ENCODE data around the gene ROCK2. TPM values are rescaled to one million over a fixed set of nuclear protein-coding genes. Genes with fewer than 3 reads are reported as not detected.

The ROCK2 gene
- total and polyA plus RNA-seq, 2 experiments from 2014 or later = 34.5 to 59.6 TPM

GRCh38 chr2:11154016-11154922 is 190.2 kb downstream of the ROCK2 start:
- Histone ChIP-seq H3K79me2 (no peaks in the 10 kb centered on the region), H3K9me3 (ENCODE audit: low read depth) (no peaks in the 10 kb centered on the region), H3K4me1 (ENCODE audit: insufficient read depth) (peaks cover 12% of the 10 kb centered on the region), H3K4me2 (peak overlapping the region; percentile 86), H3K36me3 (replicated peaks; ENCODE audit: insufficient read depth, low read depth) (no peaks in the 10 kb centered on the region), H4K20me1 (ENCODE audit: insufficient read depth, poor library complexity, severe bottlenecking) (no peaks in the 10 kb centered on the region), H3K27ac (peak overlapping the region; percentile 96), H2AFZ (peak overlapping the region; percentile 95), H3K9me2 (replicated peaks; ENCODE audit: insufficient read depth) (no peaks in the 10 kb centered on the region), H3K27me3 (no peaks in the 10 kb centered on the region), H3K4me3 (no peak overlapping the region)
- TF ChIP-seq EZH2phosphoT487 (IDR thresholded peaks at IDR 0.05; ENCODE audit: low read depth, severe bottlenecking, unreplicated experiment) (no peak), EZH2 (IDR thresholded peaks at IDR 0.05; ENCODE audit: borderline replicate concordance) (no peak), CTCF (IDR thresholded peaks at IDR 0.05; ENCODE audit: poor library complexity) (no peak)
- DNase-seq (ENCODE audit: low spot score) = peak; percentile 34
- 70% methylated on average over 35 of the region's 35 CpGs for WGBS (ENCODE audit: low lambda C conversion rate, missing lambda C conversion rate)

- no peak overlapping the region for H3K4me2 ChIP-seq
- H4K20me1 ChIP-seq (ENCODE audit: insufficient read depth, poor library complexity, severe bottlenecking) = no peaks in the 10 kb centered on the region
- no peak overlapping the region for H3K27ac ChIP-seq
- no peak for DNase-seq (ENCODE audit: low spot score)
- no peaks in the 10 kb centered on the region for H3K9me2 ChIP-seq (replicated peaks; ENCODE audit: insufficient read depth)
- no peaks in the 10 kb centered on the region for H3K79me2 ChIP-seq
- no peaks in the 10 kb centered on the region for H3K27me3 ChIP-seq
- no peaks in the 10 kb centered on the region for H3K36me3 ChIP-seq (replicated peaks; ENCODE audit: insufficient read depth, low read depth)
- no peaks in the 10 kb centered on the region for H3K9me3 ChIP-seq (ENCODE audit: low read depth)
- WGBS (ENCODE audit: low lambda C conversion rate, missing lambda C conversion rate) = 96% methylated on average over 6 of the region's 6 CpGs
- H3K4me1 ChIP-seq (ENCODE audit: insufficient read depth) = peaks cover 12% of the 10 kb centered on the region
- H2AFZ ChIP-seq = no peak overlapping the region
- no peak for TF ChIP-seq EZH2 (IDR thresholded peaks at IDR 0.05; ENCODE audit: borderline replicate concordance)
- no peak for TF ChIP-seq EZH2phosphoT487 (IDR thresholded peaks at IDR 0.05; ENCODE audit: low read depth, severe bottlenecking, unreplicated experiment)
- no peak for TF ChIP-seq CTCF (IDR thresholded peaks at IDR 0.05; ENCODE audit: poor library complexity)
- no peak overlapping the region for H3K4me3 ChIP-seq
These were observed 191.8 kb downstream of the ROCK2 start for GRCh38 chr2:11152591-11152990.

- Histone ChIP-seq H2AFZ (no peak overlapping the region), H3K4me1 (ENCODE audit: insufficient read depth) (no peaks in the 10 kb centered on the region), H3K9me3 (ENCODE audit: low read depth) (no peaks in the 10 kb centered on the region), H3K36me3 (replicated peaks; ENCODE audit: insufficient read depth, low read depth) (no peaks in the 10 kb centered on the region), H3K79me2 (no peaks in the 10 kb centered on the region), H4K20me1 (ENCODE audit: insufficient read depth, poor library complexity, severe bottlenecking) (no peaks in the 10 kb centered on the region), H3K27ac (no peak overlapping the region), H3K4me3 (no peak overlapping the region), H3K9me2 (replicated peaks; ENCODE audit: insufficient read depth) (no peaks in the 10 kb centered on the region), H3K4me2 (no peak overlapping the region), H3K27me3 (no peaks in the 10 kb centered on the region)
- TF ChIP-seq EZH2phosphoT487 (IDR thresholded peaks at IDR 0.05; ENCODE audit: low read depth, severe bottlenecking, unreplicated experiment) = no peak
- no peak for TF ChIP-seq CTCF (IDR thresholded peaks at IDR 0.05; ENCODE audit: poor library complexity)
- TF ChIP-seq EZH2 (IDR thresholded peaks at IDR 0.05; ENCODE audit: borderline replicate concordance) = no peak
- DNase-seq (ENCODE audit: low spot score) = no peak
- 70% methylated on average over 3 of the region's 3 CpGs for WGBS (ENCODE audit: low lambda C conversion rate, missing lambda C conversion rate)
These were observed 197.2 kb downstream of the ROCK2 start for GRCh38 chr2:11147263-11147662.
